Common myeloid progenitor, CD34-positive (primary cell): Measurements from ENCODE around the gene SUN5.
A peak's percentile ranks its signal among the peaks of the same experiment; 100 is the strongest.

Experiments
- CTCF ChIA-PET: fragments of 350-600 bp; sonication (Branson Sonifier 250); formaldehyde crosslinking; loops from one replicate; lab custom pipeline; 2021; ENCODE audit warnings: antibody characterized with exemption; lab: Charles Lee
- POLR2A ChIA-PET: fragments of 350-600 bp; sonication (Branson Sonifier 250); formaldehyde crosslinking; loops from one replicate; lab custom pipeline; 2021; ENCODE audit warnings: antibody characterized with exemption; lab: Charles Lee
- DNase-seq, 3 donors: peaks; one replicate each; pipeline versions ENCODE4 v3.0.0 to v3.0.0-alpha.2; 2013
- H3K27ac ChIP-seq, 2 experiments: 1 replicate in 1 of 2; 2 replicates in 1 of 2; pipeline ENCODE4 v1.7.0; 2013; ENCODE audit warnings: inconsistent platforms in 2 of 2, low read length in 2 of 2, mild to moderate bottlenecking in 2 of 2, low read depth in 1 of 2, moderate library complexity in 1 of 2; ENCODE audit not compliant: severe bottlenecking in 2 of 2, insufficient read depth in 1 of 2, poor library complexity in 1 of 2
- H3K27me3 ChIP-seq, 5 experiments: replicated peaks in 2 of 5; 1 replicate in 3 of 5; 2 replicates in 2 of 5; pipeline versions ENCODE4 v1.6.1 to v1.7.0; 2013; ENCODE audit warnings: low read length in 4 of 5, mild to moderate bottlenecking in 2 of 5, moderate library complexity in 2 of 5, inconsistent platforms in 1 of 5; ENCODE audit not compliant: insufficient read depth in 5 of 5, control insufficient read depth in 4 of 5
- H3K36me3 ChIP-seq, 4 experiments: 1 replicate in 2 of 4; 2 replicates in 2 of 4; pipeline versions ENCODE4 v1.6.1 to v1.7.0; 2013; ENCODE audit warnings: low read length in 3 of 4, control low read depth in 1 of 4, mild to moderate bottlenecking in 1 of 4; ENCODE audit not compliant: control insufficient read depth in 4 of 4, insufficient read depth in 4 of 4
- H3K4me1 ChIP-seq, 4 experiments: 1 replicate in 3 of 4; 2 replicates in 1 of 4; pipeline versions ENCODE4 v1.6.1 to v1.7.1; 2013; ENCODE audit warnings: low read length in 3 of 4, mild to moderate bottlenecking in 3 of 4, control low read depth in 1 of 4, inconsistent platforms in 1 of 4, moderate library complexity in 1 of 4; ENCODE audit not compliant: control insufficient read depth in 4 of 4, insufficient read depth in 4 of 4; ENCODE audit errors: control extremely low read depth in 1 of 4
- H3K4me3 ChIP-seq, 7 experiments: 1 replicate in 4 of 7; 2 replicates in 3 of 7; pipeline versions ENCODE4 v1.5.1 to v1.7.0; 2013; ENCODE audit warnings: mild to moderate bottlenecking in 7 of 7, low read length in 6 of 7, moderate library complexity in 6 of 7, inconsistent platforms in 2 of 7, low read depth in 2 of 7, control low read depth in 1 of 7; ENCODE audit not compliant: insufficient read depth in 4 of 7, control insufficient read depth in 1 of 7; ENCODE audit errors: extremely low read depth in 1 of 7
- H3K9me3 ChIP-seq, 5 experiments: 1 replicate in 4 of 5; 2 replicates in 1 of 5; pipeline versions ENCODE4 v1.6.1 to v1.7.1; 2013; ENCODE audit warnings: low read length in 4 of 5, mild to moderate bottlenecking in 2 of 5, inconsistent platforms in 1 of 5, low read depth in 1 of 5, moderate library complexity in 1 of 5; ENCODE audit not compliant: control insufficient read depth in 4 of 5, insufficient read depth in 2 of 5; ENCODE audit errors: control extremely low read depth in 1 of 5
- WGBS: methylation state at CpG from one replicate; pipeline ENCODE4 v1.1.5; 2013; ENCODE audit not compliant: insufficient coverage; 5-methylcytosine and 5-hydroxymethylcytosine counted together

SUN5 gene

DNA sequence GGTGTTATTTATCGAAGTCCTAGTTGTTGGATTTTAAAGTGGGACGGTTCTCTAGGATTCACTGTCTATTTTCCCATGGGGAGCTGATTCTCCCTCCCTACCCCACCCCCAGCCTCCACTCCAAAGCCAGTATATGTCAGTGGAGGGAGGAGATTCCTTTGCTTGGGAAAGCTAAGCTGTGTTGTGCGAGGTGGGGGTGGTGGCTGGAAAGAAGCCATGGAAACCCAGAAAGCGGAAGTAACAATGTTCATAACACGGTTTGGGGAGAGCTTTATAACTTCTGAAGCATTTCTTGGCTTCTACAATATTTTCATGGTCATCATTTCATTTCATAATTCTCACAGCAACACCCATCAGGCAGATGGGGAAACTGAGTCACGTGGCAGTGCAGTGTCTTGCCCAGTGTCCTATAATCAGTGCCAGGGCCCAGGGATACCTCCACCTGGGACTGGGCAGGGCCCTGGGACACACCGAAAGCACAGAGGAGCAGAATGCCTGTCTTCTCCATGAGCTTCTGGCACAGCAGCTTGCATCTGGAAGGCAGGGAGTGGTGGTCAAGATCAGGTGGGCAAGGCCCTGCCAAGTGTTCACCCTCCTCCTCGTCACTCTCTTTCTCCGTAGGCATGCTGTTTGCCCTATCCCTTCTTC lies 4.5 kb downstream of the SUN5 start:
- peak overlapping the region in 1 of 7 experiments; percentile 28 for H3K4me3 ChIP-seq
- CTCF ChIA-PET = interaction anchor here (0.9 kb wide), 1 partner anchor 29 kb away, joined by 3 read pairs; no protein-coding TSS in a partner anchor
- H3K9me3 ChIP-seq = peaks cover 0 to 12% (median 0%) of the 10 kb centered on the region in 5 experiments
- 75% methylated on average over 4 of the region's 9 CpGs for WGBS
- DNase-seq = peak; percentile 43 to 77 (median 74)
- no peaks in the 10 kb centered on the region for H3K27me3 ChIP-seq
- POLR2A ChIA-PET = no interaction called here
- H3K4me1 ChIP-seq = peaks cover 0 to 9% (median 8%) of the 10 kb centered on the region in 4 experiments
- H3K36me3 ChIP-seq = no peaks in the 10 kb centered on the region
- H3K27ac ChIP-seq = peak overlapping the region in 1 of 2 experiments; percentile 43

DNA sequence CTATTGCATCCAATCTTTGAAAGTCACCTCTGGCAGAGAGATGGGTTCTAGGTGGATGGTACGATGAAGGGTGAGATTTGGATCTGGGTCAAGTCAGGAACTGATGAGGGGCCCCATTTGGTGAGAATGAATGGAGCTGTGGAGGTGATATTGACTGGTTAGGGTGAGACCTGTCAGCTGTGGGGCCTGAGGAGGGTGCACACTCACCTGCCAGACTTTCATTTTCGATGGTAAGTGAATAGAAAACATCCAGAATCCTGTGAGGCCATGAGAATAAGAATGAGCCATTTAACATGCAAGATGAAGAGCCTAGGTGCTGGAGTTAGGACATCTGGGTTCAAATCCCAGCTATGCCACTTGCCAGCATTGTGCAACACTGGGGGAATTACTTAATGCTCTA lies 6.8 kb downstream of the SUN5 start:
- Histone ChIP-seq H3K9me3 (peaks cover 0 to 12% (median 0%) of the 10 kb centered on the region in 5 experiments), H3K4me3 (no peak overlapping the region), H3K4me1 (peaks cover 0 to 9% (median 8%) of the 10 kb centered on the region in 4 experiments), H3K27me3 (no peaks in the 10 kb centered on the region), H3K36me3 (no peaks in the 10 kb centered on the region), H3K27ac (no peak overlapping the region)
- WGBS = 100% methylated on average over 1 of the region's 2 CpGs
- DNase-seq = no peak
- ChIA-PET POLR2A (no interaction called here), CTCF (no interaction called here)

DNA sequence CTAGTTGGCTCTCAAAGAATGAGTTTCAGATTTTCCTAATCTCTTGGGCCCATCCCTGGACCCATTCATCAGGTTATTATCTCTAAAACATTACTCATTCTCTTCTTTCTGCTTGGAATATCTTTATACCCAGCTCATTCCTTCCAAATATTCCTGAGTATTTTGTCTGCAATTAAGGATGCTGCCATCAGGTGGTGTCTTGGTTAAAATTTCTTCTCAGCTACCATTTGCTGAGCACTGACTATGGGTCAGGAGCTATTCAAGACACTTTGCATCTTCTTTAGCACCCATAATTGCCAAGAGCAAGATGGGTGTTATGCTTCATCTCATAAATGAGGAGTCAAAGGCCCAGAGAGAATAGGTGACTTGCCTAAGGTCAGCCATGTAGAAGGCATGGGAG lies 8.4 kb downstream of the SUN5 start:
- Histone ChIP-seq H3K9me3 (peaks cover 0 to 12% (median 0%) of the 10 kb centered on the region in 5 experiments), H3K27me3 (no peaks in the 10 kb centered on the region), H3K27ac (no peak overlapping the region), H3K4me3 (no peak overlapping the region), H3K36me3 (no peaks in the 10 kb centered on the region), H3K4me1 (peaks cover 0 to 23% (median 9%) of the 10 kb centered on the region in 4 experiments)
- POLR2A ChIA-PET = no interaction called here
- CTCF ChIA-PET = no interaction called here
- DNase-seq = no peak

DNA sequence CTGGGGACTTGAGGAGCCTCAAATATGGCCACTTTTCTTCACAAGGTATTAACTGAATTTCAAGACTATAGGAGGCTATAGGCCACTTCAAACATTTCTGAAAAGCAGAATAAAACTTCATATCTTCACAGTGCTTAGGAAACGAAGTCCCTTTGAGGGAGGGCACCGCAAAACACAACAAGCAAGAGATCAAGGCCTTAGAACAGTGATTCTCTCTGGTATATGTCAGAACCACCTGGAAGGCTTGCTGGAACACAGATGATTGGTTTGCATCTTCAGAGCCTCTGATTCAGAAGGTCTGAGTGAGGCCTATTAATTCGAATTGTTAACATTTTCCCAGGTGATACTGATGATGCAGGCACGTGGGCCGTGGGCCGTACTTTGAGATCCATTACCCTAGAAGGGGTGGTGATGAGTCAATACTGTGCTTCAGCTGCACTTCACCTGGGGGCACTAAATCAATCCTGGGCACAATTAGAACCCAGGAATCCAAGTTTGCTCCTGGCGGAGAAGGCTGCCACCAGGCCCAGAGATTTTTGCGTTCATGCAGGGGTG lies 10.7 kb downstream of the SUN5 start:
- no peak for DNase-seq
- Histone ChIP-seq H3K27ac (no peak overlapping the region), H3K27me3 (no peaks in the 10 kb centered on the region), H3K4me3 (no peak overlapping the region), H3K9me3 (peaks cover 0 to 12% (median 0%) of the 10 kb centered on the region in 5 experiments), H3K4me1 (peaks cover 0 to 18% (median 1%) of the 10 kb centered on the region in 4 experiments), H3K36me3 (no peaks in the 10 kb centered on the region)
- ChIA-PET CTCF (no interaction called here), POLR2A (no interaction called here)
- WGBS = 95% methylated on average over 7 of the region's 8 CpGs

DNA sequence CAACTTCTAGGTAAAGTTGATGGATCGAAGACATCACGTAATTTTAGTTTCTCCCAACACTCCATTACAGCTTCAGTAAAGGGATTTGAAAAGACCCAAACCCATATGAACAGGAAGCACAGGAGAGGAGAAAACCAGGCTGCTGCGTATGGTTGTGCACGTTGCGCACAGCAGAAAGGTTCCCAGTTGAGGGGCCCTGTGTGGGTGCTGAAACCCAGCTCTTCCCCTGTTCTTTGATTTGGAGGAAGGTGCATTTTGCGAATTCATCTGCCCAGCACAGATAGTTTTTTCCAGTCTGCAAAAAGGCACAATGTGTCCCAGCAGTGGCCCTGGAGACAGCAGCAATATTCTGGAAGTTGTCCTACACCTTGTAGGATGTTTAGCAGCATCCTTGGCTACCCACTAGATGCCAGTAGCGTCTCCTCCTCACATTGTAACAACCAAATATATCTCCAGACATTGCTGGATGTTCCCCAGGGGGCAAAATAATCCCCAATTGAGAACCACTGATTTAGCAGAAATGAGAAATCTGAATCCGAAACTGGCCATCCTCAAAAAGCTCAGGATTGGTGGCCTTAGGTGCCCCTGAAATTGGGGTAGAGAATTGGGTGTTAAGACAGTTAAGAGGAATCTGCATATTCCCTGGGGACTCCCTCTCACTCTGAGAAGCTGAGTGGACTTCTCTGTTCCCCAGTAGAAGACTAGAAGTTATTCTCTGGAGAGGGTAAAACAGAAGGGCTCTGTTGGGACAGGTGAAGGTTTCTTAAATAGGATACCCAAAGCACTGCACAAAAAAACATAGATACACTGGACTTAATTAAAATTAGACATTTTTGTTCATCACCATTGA lies 12.2 kb downstream of the SUN5 start:
- no peak for DNase-seq
- H3K36me3 ChIP-seq = no peaks in the 10 kb centered on the region
- no peak overlapping the region for H3K27ac ChIP-seq
- no peak overlapping the region for H3K4me3 ChIP-seq
- WGBS = 93% methylated on average over 6 of the region's 8 CpGs
- H3K27me3 ChIP-seq = no peaks in the 10 kb centered on the region
- peaks cover 0 to 23% (median 1%) of the 10 kb centered on the region in 4 experiments for H3K4me1 ChIP-seq
- peaks cover 0 to 12% (median 0%) of the 10 kb centered on the region in 5 experiments for H3K9me3 ChIP-seq
- POLR2A ChIA-PET = no interaction called here
- CTCF ChIA-PET = no interaction called here

DNA sequence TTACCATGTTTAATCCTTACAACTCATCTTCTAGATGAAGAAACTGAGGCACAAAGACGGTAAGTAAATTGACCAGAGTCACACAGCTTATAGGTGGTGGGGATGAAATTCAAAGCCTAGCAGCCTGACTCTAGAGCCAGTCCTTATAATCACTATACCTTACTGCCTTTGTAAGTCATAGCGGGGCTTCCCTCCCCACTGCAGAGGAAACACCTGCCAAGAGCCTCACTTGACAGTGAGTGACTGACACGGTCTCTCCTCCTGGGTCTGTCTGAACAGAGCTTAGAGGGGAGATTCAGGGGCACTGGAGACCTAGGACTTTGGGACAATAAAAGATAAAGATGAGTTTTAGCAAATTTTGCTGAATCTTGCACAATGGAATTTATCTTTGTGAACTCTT lies 12.8 kb downstream of the SUN5 start:
- DNase-seq = peak in 1 of 3 donors; percentile 20
- Histone ChIP-seq H3K4me1 (peaks cover 0 to 23% (median 1%) of the 10 kb centered on the region in 4 experiments), H3K27me3 (no peaks in the 10 kb centered on the region), H3K9me3 (peaks cover 0 to 12% (median 0%) of the 10 kb centered on the region in 5 experiments), H3K27ac (no peak overlapping the region), H3K36me3 (no peaks in the 10 kb centered on the region), H3K4me3 (no peak overlapping the region)
- WGBS = 50% methylated on average over 2 of the region's 3 CpGs
- CTCF ChIA-PET = no interaction called here
- POLR2A ChIA-PET = no interaction called here
